ENCODE results near the gene MKKS.

Gene MKKS

GRCh38 chr20:10466325-10466724 lies 32.3 kb upstream of the MKKS start:
- Mint-ChIP-seq H3K27me3 (no peaks in the 10 kb centered on the region), H3K9me3 (no peaks in the 10 kb centered on the region), H3K27ac (no peak overlapping the region), H3K4me3 (no peak overlapping the region), H3K36me3 (peaks cover 50% of the 10 kb centered on the region), H3K4me1 (peaks cover 7% of the 10 kb centered on the region)
- ATAC-seq, result no peak

GRCh38 chr20:10465135-10465534 lies 31.1 kb upstream of the MKKS start:
- no peaks in the 10 kb centered on the region for H3K27me3 Mint-ChIP-seq
- H3K36me3 Mint-ChIP-seq, result peaks cover 57% of the 10 kb centered on the region
- no peak overlapping the region for H3K4me3 Mint-ChIP-seq
- H3K9me3 Mint-ChIP-seq, result no peaks in the 10 kb centered on the region
- no peak for ATAC-seq
- H3K4me1 Mint-ChIP-seq, result peaks cover 7% of the 10 kb centered on the region
- no peak overlapping the region for H3K27ac Mint-ChIP-seq

GRCh38 chr20:10463622-10464021 lies 29.6 kb upstream of the MKKS start:
- Mint-ChIP-seq H3K27ac (no peak overlapping the region), H3K4me3 (no peak overlapping the region), H3K9me3 (peaks cover 3% of the 10 kb centered on the region), H3K36me3 (peaks cover 64% of the 10 kb centered on the region), H3K27me3 (no peaks in the 10 kb centered on the region), H3K4me1 (peaks cover 6% of the 10 kb centered on the region)
- no peak for ATAC-seq

GRCh38 chr20:10462516-10462915 lies 28.5 kb upstream of the MKKS start:
- Mint-ChIP-seq H3K4me3 (no peak overlapping the region), H3K36me3 (peaks cover 64% of the 10 kb centered on the region), H3K9me3 (peaks cover 4% of the 10 kb centered on the region), H3K27me3 (no peaks in the 10 kb centered on the region), H3K27ac (no peak overlapping the region), H3K4me1 (no peaks in the 10 kb centered on the region)
- no peak for ATAC-seq

GRCh38 chr20:10461495-10461894 lies 27.5 kb upstream of the MKKS start:
- no peaks in the 10 kb centered on the region for H3K27me3 Mint-ChIP-seq
- peaks cover 6% of the 10 kb centered on the region for H3K9me3 Mint-ChIP-seq
- H3K36me3 Mint-ChIP-seq, result peaks cover 71% of the 10 kb centered on the region
- no peak for ATAC-seq
- H3K4me3 Mint-ChIP-seq, result no peak overlapping the region
- H3K27ac Mint-ChIP-seq, result no peak overlapping the region
- no peaks in the 10 kb centered on the region for H3K4me1 Mint-ChIP-seq

GRCh38 chr20:10454151-10454750 lies 20.2 kb upstream of the MKKS start:
- peaks cover 19% of the 10 kb centered on the region for H3K4me1 Mint-ChIP-seq
- H3K27me3 Mint-ChIP-seq, result no peaks in the 10 kb centered on the region
- H3K36me3 Mint-ChIP-seq, result peaks cover 21% of the 10 kb centered on the region
- H3K4me3 Mint-ChIP-seq, result no peak overlapping the region
- H3K27ac Mint-ChIP-seq, result peak overlapping the region; percentile 7
- no peak for ATAC-seq
- H3K9me3 Mint-ChIP-seq, result peaks cover 3% of the 10 kb centered on the region

GRCh38 chr20:10453241-10453640 lies 19.2 kb upstream of the MKKS start:
- peaks cover 11% of the 10 kb centered on the region for H3K36me3 Mint-ChIP-seq
- H3K27me3 Mint-ChIP-seq, result no peaks in the 10 kb centered on the region
- ATAC-seq, result peak; percentile 86
- peaks cover 3% of the 10 kb centered on the region for H3K9me3 Mint-ChIP-seq
- H3K4me1 Mint-ChIP-seq, result peaks cover 20% of the 10 kb centered on the region
- H3K4me3 Mint-ChIP-seq, result peak overlapping the region; percentile 16
- peak overlapping the region; percentile 20 for H3K27ac Mint-ChIP-seq

- H3K4me1 Mint-ChIP-seq, result peaks cover 36% of the 10 kb centered on the region
- no peak overlapping the region for H3K27ac Mint-ChIP-seq
- H3K36me3 Mint-ChIP-seq, result no peaks in the 10 kb centered on the region
- no peak overlapping the region for H3K4me3 Mint-ChIP-seq
- no peaks in the 10 kb centered on the region for H3K9me3 Mint-ChIP-seq
- ATAC-seq, result no peak
- H3K27me3 Mint-ChIP-seq, result no peaks in the 10 kb centered on the region
Observed at GRCh38 chr20:10449270-10449669, 15.2 kb upstream of the MKKS start.

- peaks cover 36% of the 10 kb centered on the region for H3K4me1 Mint-ChIP-seq
- H3K9me3 Mint-ChIP-seq, result no peaks in the 10 kb centered on the region
- no peak overlapping the region for H3K27ac Mint-ChIP-seq
- H3K36me3 Mint-ChIP-seq, result no peaks in the 10 kb centered on the region
- H3K4me3 Mint-ChIP-seq, result no peak overlapping the region
- no peak for ATAC-seq
- H3K27me3 Mint-ChIP-seq, result no peaks in the 10 kb centered on the region
Observed at GRCh38 chr20:10448270-10449156, 14.5 kb upstream of the MKKS start.

GRCh38 chr20:10447028-10447427 lies 13.0 kb upstream of the MKKS start:
- Mint-ChIP-seq H3K27ac (peak overlapping the region; percentile 45), H3K36me3 (no peaks in the 10 kb centered on the region), H3K9me3 (no peaks in the 10 kb centered on the region), H3K27me3 (no peaks in the 10 kb centered on the region), H3K4me1 (peaks cover 32% of the 10 kb centered on the region), H3K4me3 (peak overlapping the region; percentile 65)
- ATAC-seq, result peak; percentile 89

GRCh38 chr20:10445758-10446157 lies 11.7 kb upstream of the MKKS start:
- Mint-ChIP-seq H3K4me1 (peaks cover 32% of the 10 kb centered on the region), H3K27ac (no peak overlapping the region), H3K27me3 (no peaks in the 10 kb centered on the region), H3K4me3 (no peak overlapping the region), H3K36me3 (no peaks in the 10 kb centered on the region), H3K9me3 (no peaks in the 10 kb centered on the region)
- no peak for ATAC-seq

GRCh38 chr20:10443936-10444335 lies 9.9 kb upstream of the MKKS start:
- no peaks in the 10 kb centered on the region for H3K9me3 Mint-ChIP-seq
- H3K27ac Mint-ChIP-seq, result no peak overlapping the region
- ATAC-seq, result peak; percentile 27
- no peaks in the 10 kb centered on the region for H3K27me3 Mint-ChIP-seq
- peaks cover 32% of the 10 kb centered on the region for H3K4me1 Mint-ChIP-seq
- H3K36me3 Mint-ChIP-seq, result no peaks in the 10 kb centered on the region
- H3K4me3 Mint-ChIP-seq, result no peak overlapping the region

- H3K4me1 Mint-ChIP-seq, result peaks cover 12% of the 10 kb centered on the region
- ATAC-seq, result no peak
- H3K36me3 Mint-ChIP-seq, result no peaks in the 10 kb centered on the region
- H3K27ac Mint-ChIP-seq, result no peak overlapping the region
- no peaks in the 10 kb centered on the region for H3K9me3 Mint-ChIP-seq
- H3K4me3 Mint-ChIP-seq, result no peak overlapping the region
- H3K27me3 Mint-ChIP-seq, result no peaks in the 10 kb centered on the region
Observed at GRCh38 chr20:10438217-10438616, 4.2 kb upstream of the MKKS start.

GRCh38 chr20:10436053-10436699 lies 2.2 kb upstream of the MKKS start:
- no peak for ATAC-seq
- Mint-ChIP-seq H3K9me3 (no peaks in the 10 kb centered on the region), H3K27me3 (no peaks in the 10 kb centered on the region), H3K27ac (no peak overlapping the region), H3K4me3 (peak overlapping the region; percentile 87), H3K4me1 (peaks cover 27% of the 10 kb centered on the region), H3K36me3 (no peaks in the 10 kb centered on the region)

GRCh38 chr20:10434832-10435812 lies 1.1 kb upstream of the MKKS start, which contains the start of gene SLX4IP:
Gene SLX4IP, plus strand, starts transcription at chr20:10435305. Its CDS starts 22,900 bp downstream, at chr20:10458205.
- H3K4me1 Mint-ChIP-seq, result peaks cover 37% of the 10 kb centered on the region

More at GRCh38 chr20:10434832-10435812, 1.1 kb upstream of the MKKS start, which contains the start of gene SLX4IP:
- Mint-ChIP-seq H3K36me3 (no peaks in the 10 kb centered on the region), H3K4me3 (peak within 1 kb of the TSS; percentile 87), H3K27ac (peak within 1 kb of the TSS; percentile 97), H3K27me3 (no peaks in the 10 kb centered on the region), H3K9me3 (no peaks in the 10 kb centered on the region)
- peak; percentile 89 for ATAC-seq
